Measurements from ENCODE around the gene DHX9. TPM values are rescaled to one million over a fixed set of nuclear protein-coding genes. Genes with fewer than 3 reads are reported as not detected.

DHX9 gene
- total and polyA plus RNA-seq, 9 of the 15 experiments (the other 6 are each of a cell fraction or from before 2014, with no cell fraction given) = 100 to 409 (median 294) TPM

GRCh38 chr1:182869241-182869666 is 30.1 kb downstream of the DHX9 start (continued):
- TF ChIP-seq RFX5 (IDR thresholded peaks at IDR 0.05; ENCODE audit: low read depth, low read length) (no peak), VEZF1 (CRISPR knock-in tag; IDR thresholded peaks at IDR 0.05) (no peak), JUN (IDR thresholded peaks at IDR 0.05; ENCODE audit: borderline replicate concordance, low read depth, low read length) (no peak), JUN (CRISPR knock-in tag; IDR thresholded peaks at IDR 0.05; ENCODE audit: borderline replicate concordance) (no peak), ZBTB5 (IDR thresholded peaks at IDR 0.05) (no peak), MTA2 (IDR thresholded peaks at IDR 0.05; ENCODE audit: low read depth) (no peak), EGR1 (conservative IDR thresholded peaks at IDR 0.05) (no peak), SIN3B (IDR thresholded peaks at IDR 0.05; ENCODE audit: low read depth) (no peak), NR4A1 (CRISPR knock-in tag; IDR thresholded peaks at IDR 0.05) (no peak), NR4A1 (tag; IDR thresholded peaks at IDR 0.05) (peak; percentile 72; the same call in 1 of the 2 replicates), CTCFL (IDR thresholded peaks at IDR 0.05; ENCODE audit: borderline replicate concordance, insufficient read depth, low read depth, low read length, poor library complexity, severe bottlenecking) (no peak), FOXP4 (CRISPR knock-in tag; IDR thresholded peaks at IDR 0.05; ENCODE audit: borderline replicate concordance) (peak; percentile 94; the same call in 1 of the 2 replicates)
- TF ChIP-seq, protein P1, sequence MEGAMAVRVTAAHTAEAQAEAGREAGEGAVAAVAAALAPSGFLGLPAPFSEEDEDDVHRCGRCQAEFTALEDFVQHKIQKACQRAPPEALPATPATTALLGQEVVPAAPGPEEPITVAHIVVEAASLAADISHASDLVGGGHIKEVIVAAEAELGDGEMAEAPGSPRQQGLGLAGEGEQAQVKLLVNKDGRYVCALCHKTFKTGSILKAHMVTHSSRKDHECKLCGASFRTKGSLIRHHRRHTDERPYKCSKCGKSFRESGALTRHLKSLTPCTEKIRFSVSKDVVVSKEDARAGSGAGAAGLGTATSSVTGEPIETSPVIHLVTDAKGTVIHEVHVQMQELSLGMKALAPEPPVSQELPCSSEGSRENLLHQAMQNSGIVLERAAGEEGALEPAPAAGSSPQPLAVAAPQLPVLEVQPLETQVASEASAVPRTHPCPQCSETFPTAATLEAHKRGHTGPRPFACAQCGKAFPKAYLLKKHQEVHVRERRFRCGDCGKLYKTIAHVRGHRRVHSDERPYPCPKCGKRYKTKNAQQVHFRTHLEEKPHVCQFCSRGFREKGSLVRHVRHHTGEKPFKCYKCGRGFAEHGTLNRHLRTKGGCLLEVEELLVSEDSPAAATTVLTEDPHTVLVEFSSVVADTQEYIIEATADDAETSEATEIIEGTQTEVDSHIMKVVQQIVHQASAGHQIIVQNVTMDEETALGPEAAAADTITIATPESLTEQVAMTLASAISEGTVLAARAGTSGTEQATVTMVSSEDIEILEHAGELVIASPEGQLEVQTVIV (CRISPR knock-in tag; IDR thresholded peaks at IDR 0.05; ENCODE audit: borderline replicate concordance) = no peak
- TF ChIP-seq, protein P2, sequence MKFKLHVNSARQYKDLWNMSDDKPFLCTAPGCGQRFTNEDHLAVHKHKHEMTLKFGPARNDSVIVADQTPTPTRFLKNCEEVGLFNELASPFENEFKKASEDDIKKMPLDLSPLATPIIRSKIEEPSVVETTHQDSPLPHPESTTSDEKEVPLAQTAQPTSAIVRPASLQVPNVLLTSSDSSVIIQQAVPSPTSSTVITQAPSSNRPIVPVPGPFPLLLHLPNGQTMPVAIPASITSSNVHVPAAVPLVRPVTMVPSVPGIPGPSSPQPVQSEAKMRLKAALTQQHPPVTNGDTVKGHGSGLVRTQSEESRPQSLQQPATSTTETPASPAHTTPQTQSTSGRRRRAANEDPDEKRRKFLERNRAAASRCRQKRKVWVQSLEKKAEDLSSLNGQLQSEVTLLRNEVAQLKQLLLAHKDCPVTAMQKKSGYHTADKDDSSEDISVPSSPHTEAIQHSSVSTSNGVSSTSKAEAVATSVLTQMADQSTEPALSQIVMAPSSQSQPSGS (CRISPR knock-in tag; IDR thresholded peaks at IDR 0.05) = no peak

Measured in K562 (cell line).